GM19455 (cell line): ENCODE results near the gene CPE.
"Not testable (repeated sequence)": the region's sequence is repeated elsewhere in the genome, so short reads cannot be mapped to it uniquely, and the experiment has no call there.

Experiments used
- ATAC-seq: cut with Tn5 transposase; IDR thresholded peaks from one replicate; pipeline ENCODE4 v1.9.1; 2021; ENCODE audit not compliant: unreplicated experiment

The CPE gene

GRCh38 chr4:165403048-165403447 lies 24.2 kb downstream of the CPE start:
- ATAC-seq, result no peak

- ATAC-seq, result no peak
Measured at GRCh38 chr4:165403637-165404036, 24.8 kb downstream of the CPE start.

- no peak for ATAC-seq
Measured at GRCh38 chr4:165404080-165404479, 25.3 kb downstream of the CPE start.

- no peak for ATAC-seq
Measured at GRCh38 chr4:165404696-165405095, 25.9 kb downstream of the CPE start.

GRCh38 chr4:165410214-165410613 lies 31.4 kb downstream of the CPE start:
- no peak for ATAC-seq

GRCh38 chr4:165415910-165416309 lies 37.1 kb downstream of the CPE start:
- ATAC-seq, result no peak

- ATAC-seq, result no peak
Measured at GRCh38 chr4:165418073-165418472, 39.3 kb downstream of the CPE start.

GRCh38 chr4:165425629-165426028 lies 46.8 kb downstream of the CPE start:
- ATAC-seq, result no peak

- ATAC-seq, result no peak
Measured at GRCh38 chr4:165426331-165426730, 47.5 kb downstream of the CPE start.

GRCh38 chr4:165426823-165427222 lies 48.0 kb downstream of the CPE start:
- ATAC-seq, result no peak

GRCh38 chr4:165428957-165429356 lies 50.1 kb downstream of the CPE start:
- ATAC-seq, result no peak

- ATAC-seq, result no peak
Measured at GRCh38 chr4:165433529-165433928, 54.7 kb downstream of the CPE start.

GRCh38 chr4:165437691-165438090 lies 58.9 kb downstream of the CPE start:
- no peak for ATAC-seq

- ATAC-seq, result no peak
Measured at GRCh38 chr4:165439344-165439743, 60.5 kb downstream of the CPE start.

GRCh38 chr4:165439981-165440380 lies 61.2 kb downstream of the CPE start:
- no peak for ATAC-seq

GRCh38 chr4:165440415-165441158 lies 61.8 kb downstream of the CPE start:
- ATAC-seq, result no peak

- no peak for ATAC-seq
Measured at GRCh38 chr4:165443276-165443675, 64.5 kb downstream of the CPE start.

- ATAC-seq, result no peak
Measured at GRCh38 chr4:165448700-165449099, 69.9 kb downstream of the CPE start.

GRCh38 chr4:165449333-165449732 lies 70.5 kb downstream of the CPE start:
- ATAC-seq, result no peak

GRCh38 chr4:165450871-165451270 lies 72.1 kb downstream of the CPE start:
- ATAC-seq, result no peak

- ATAC-seq, result not testable (repeated sequence)
Measured at GRCh38 chr4:165453140-165453539, 74.3 kb downstream of the CPE start.

- no peak for ATAC-seq
Measured at GRCh38 chr4:165454426-165454825, 75.6 kb downstream of the CPE start.

- no peak for ATAC-seq
Measured at GRCh38 chr4:165457793-165458192, 79.0 kb downstream of the CPE start.
